Gastrocnemius medialis (tissue), 4 donors: ENCODE data around the gene TAMM41. TPM values are rescaled to one million over a fixed set of nuclear protein-coding genes. Genes with fewer than 3 reads are reported as not detected.

Source experiments
- ATAC-seq, 2 donors: fragments of 150-250 bp; one replicate each; pipeline ENCODE4 v1.9.1; 2016
- DNase-seq, 2 donors: peaks; one replicate each; pipeline ENCODE4 v3.0.0-alpha.2; 2019
- H3K27ac ChIP-seq, 4 donors: fragments of 200-600 bp; sonication (generic); 1 replicate in 1 of 4; 2 replicates in 3 of 4; pipeline ENCODE4 v1.5.1; 2016 to 2018; ENCODE audit warnings: mild to moderate bottlenecking in 2 of 4, moderate library complexity in 1 of 4
- H3K27me3 ChIP-seq, 3 donors: fragments of 200-600 bp; sonication (generic) in 2 of 3; 1 replicate in 1 of 3; 2 replicates in 2 of 3; pipeline versions ENCODE4 v1.5.1 to v1.6.0; 2016 to 2019; ENCODE audit warnings: mild to moderate bottlenecking in 1 of 3, moderate library complexity in 1 of 3
- H3K36me3 ChIP-seq, 2 donors: fragments of 200-600 bp; sonication (generic) in 1 of 2; one replicate each; pipeline ENCODE4 v1.5.1; 2017 to 2018
- H3K4me1 ChIP-seq, 2 donors: fragments of 200-600 bp; sonication (generic) in 1 of 2; one replicate each; pipeline ENCODE4 v1.5.1; 2016 to 2017; ENCODE audit warnings: mild to moderate bottlenecking in 2 of 2
- H3K4me3 ChIP-seq, 4 donors: fragments of 200-600 bp; sonication (generic) in 3 of 4; 1 replicate in 1 of 4; 2 replicates in 3 of 4; pipeline ENCODE4 v1.5.1; 2016 to 2019; ENCODE audit warnings: mild to moderate bottlenecking in 2 of 4
- H3K9me3 ChIP-seq, 3 donors: fragments of 200-600 bp; sonication (generic) in 2 of 3; 1 replicate in 1 of 3; 2 replicates in 2 of 3; pipeline ENCODE4 v1.5.1; 2016 to 2019
- POLR2A ChIP-seq, 2 donors: fragments of 450-650 bp; IDR thresholded peaks; one replicate each; pipeline ENCODE4 v1.6.1; 2017; ENCODE audit warnings: antibody characterized with exemption in 2 of 2, mild to moderate bottlenecking in 2 of 2, moderate library complexity in 2 of 2
- in situ Hi-C, 4 donors: fragments of 200-750 bp; cut with MboI; loops; one replicate each; pipeline versions ENCODE4 v1.15.0 to v1.8.0; 2017; ENCODE audit warnings: low sequenced_read_pairs in 4 of 4
- intact Hi-C: fragments of 100-400 bp; cut with DNase I; formaldehyde crosslinking; loops from one replicate; pipeline ENCODE4 v1.15.1; 2023; ENCODE audit warnings: low total_unique reads
- total RNA-seq, 4 donors: library from RNA; depleted of rRNA; stranded (reverse); fragments of >200 nt; gene quantifications; one replicate each; pipeline versions ENCODE4 v1.1.0 to v1.2.3, GENCODE V29; 2016
- TF ChIP-seq, protein P1 (sequence below), 5 experiments: fragments of 450-650 bp in 3 of 5; fragments of 200-600 bp in 2 of 5; sonication (generic) in 2 of 5; IDR thresholded peaks in 4 of 5; conservative IDR thresholded peaks in 1 of 5; 1 replicate in 4 of 5; 2 replicates in 1 of 5; pipeline ENCODE4 v1.5.1; 2016 to 2019; ENCODE audit warnings: antibody characterized with exemption in 5 of 5, mild to moderate bottlenecking in 3 of 5, moderate library complexity in 3 of 5

Gene TAMM41
- total RNA-seq, 4 donors from 2014 or later, result 2.1 to 9.7 (median 3.8) TPM

DNA sequence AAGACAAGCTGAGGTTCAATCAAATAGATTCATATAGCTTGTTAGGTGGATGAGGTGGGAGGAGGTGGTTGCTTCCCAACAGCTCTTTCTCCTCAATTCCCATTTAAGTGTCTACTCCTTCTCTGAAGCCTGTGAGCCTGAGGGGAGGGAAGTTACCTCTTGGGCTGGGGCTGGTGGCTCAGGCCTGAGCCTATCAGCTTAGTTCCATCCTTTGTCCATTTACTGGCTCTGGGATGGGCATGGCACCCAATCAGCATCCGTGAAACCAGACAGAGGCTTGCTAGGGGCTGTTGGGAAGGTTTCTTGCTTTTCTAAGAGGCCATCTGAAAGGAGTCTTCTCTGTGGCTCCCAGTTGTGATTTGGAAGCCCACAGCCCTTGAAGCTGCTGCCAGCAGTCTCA is 57.3 kb downstream of the TAMM41 start:
- Histone ChIP-seq H3K4me1 (no peaks in the 10 kb centered on the region), H3K4me3 (no peak overlapping the region), H3K27me3 (no peaks in the 10 kb centered on the region), H3K27ac (no peak overlapping the region), H3K9me3 (no peaks in the 10 kb centered on the region), H3K36me3 (peaks cover 0 to 42% of the 10 kb centered on the region in 2 donors)
- DNase-seq (no peak), ATAC-seq (no peak)
- TF ChIP-seq POLR2A (IDR thresholded peaks at IDR 0.05), result no peak
- TF ChIP-seq, protein P1, sequence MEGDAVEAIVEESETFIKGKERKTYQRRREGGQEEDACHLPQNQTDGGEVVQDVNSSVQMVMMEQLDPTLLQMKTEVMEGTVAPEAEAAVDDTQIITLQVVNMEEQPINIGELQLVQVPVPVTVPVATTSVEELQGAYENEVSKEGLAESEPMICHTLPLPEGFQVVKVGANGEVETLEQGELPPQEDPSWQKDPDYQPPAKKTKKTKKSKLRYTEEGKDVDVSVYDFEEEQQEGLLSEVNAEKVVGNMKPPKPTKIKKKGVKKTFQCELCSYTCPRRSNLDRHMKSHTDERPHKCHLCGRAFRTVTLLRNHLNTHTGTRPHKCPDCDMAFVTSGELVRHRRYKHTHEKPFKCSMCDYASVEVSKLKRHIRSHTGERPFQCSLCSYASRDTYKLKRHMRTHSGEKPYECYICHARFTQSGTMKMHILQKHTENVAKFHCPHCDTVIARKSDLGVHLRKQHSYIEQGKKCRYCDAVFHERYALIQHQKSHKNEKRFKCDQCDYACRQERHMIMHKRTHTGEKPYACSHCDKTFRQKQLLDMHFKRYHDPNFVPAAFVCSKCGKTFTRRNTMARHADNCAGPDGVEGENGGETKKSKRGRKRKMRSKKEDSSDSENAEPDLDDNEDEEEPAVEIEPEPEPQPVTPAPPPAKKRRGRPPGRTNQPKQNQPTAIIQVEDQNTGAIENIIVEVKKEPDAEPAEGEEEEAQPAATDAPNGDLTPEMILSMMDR (IDR thresholded peaks at IDR 0.05 in 4 of 5, conservative IDR thresholded peaks at IDR 0.05 in 1 of 5), result no peak
- in situ Hi-C loops, result no loop called here
- intact Hi-C loops, result no loop called here

DNA sequence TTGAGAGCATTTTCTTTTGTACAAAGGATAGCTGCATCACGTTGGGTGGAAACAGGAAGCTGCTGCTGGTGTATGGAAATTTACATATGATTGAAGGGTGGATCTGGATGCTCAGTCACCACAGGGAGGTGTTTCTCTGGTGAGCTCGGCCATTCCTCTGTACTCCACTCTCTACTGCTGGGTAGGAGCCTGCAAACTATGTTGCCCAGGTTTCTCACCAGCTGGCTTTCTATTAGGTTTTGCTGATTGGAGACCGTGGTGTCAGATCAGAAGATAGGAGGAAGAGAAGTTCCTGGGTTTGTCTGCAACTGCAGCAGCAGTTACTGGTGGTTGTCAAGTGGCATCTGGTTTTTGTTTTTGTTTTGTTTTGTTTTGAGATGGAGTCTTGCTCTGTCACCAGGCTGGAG is 61.7 kb downstream of the TAMM41 start:
- DNase-seq (no peak), ATAC-seq (no peak)
- intact Hi-C loops (no loop called here), in situ Hi-C loops (no loop called here)
- no peak for TF ChIP-seq POLR2A (IDR thresholded peaks at IDR 0.05)
- TF ChIP-seq, protein P1 (IDR thresholded peaks at IDR 0.05 in 4 of 5, conservative IDR thresholded peaks at IDR 0.05 in 1 of 5), result no peak
- no peaks in the 10 kb centered on the region for H3K27me3 ChIP-seq
- peaks cover 0 to 35% of the 10 kb centered on the region in 2 donors for H3K36me3 ChIP-seq
- H3K27ac ChIP-seq, result no peak overlapping the region
- H3K9me3 ChIP-seq, result no peaks in the 10 kb centered on the region
- H3K4me1 ChIP-seq, result no peaks in the 10 kb centered on the region
- no peak overlapping the region for H3K4me3 ChIP-seq

DNA sequence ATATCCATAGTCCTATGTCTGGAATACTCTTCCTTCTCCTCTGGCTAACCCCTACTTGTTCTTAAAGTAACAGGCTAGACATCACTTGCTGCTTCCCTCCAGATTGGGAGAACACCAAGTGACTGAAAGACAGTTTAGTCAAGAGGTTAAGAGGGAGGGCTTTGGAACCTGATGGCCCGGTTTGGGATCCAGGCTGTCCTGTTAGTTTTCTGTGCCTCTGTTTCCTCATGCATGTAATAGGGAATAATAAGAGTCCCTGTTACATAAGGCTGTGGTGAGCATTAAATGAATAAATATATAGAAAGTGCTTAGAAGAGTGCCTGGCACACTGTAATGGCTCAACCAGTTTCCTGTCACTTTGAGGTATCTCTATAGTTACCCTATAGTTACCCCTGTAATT is 66.3 kb downstream of the TAMM41 start:
- no peak overlapping the region for H3K4me3 ChIP-seq
- DNase-seq (no peak), ATAC-seq (no peak)
- no peaks in the 10 kb centered on the region for H3K27me3 ChIP-seq
- intact Hi-C loops (no loop called here), in situ Hi-C loops (no loop called here)
- no peaks in the 10 kb centered on the region for H3K9me3 ChIP-seq
- H3K36me3 ChIP-seq, result no peaks in the 10 kb centered on the region
- no peak overlapping the region for H3K27ac ChIP-seq
- TF ChIP-seq, protein P1 (IDR thresholded peaks at IDR 0.05 in 4 of 5, conservative IDR thresholded peaks at IDR 0.05 in 1 of 5), result no peak
- TF ChIP-seq POLR2A (IDR thresholded peaks at IDR 0.05), result no peak
- H3K4me1 ChIP-seq, result no peaks in the 10 kb centered on the region

DNA sequence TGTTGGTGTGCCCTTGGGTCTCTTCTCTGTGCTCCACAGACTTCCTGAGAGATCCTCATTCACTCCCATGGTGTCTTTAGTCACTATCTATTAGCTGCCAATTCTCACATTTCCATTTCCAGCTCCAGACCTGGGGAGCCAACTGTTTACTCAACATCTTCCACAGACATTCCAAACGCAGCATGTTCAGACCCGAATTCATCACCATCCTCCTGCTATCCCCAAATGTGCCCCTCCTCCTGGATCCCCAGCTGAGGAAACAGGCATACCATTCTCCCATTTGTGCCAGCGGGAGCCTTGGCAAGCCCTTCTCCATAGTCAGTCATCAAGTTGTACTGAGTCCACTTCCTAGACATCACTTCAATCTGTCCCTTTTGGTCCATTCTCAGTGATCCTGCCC is 67.1 kb downstream of the TAMM41 start:
- no peak for TF ChIP-seq POLR2A (IDR thresholded peaks at IDR 0.05)
- TF ChIP-seq, protein P1 (IDR thresholded peaks at IDR 0.05 in 4 of 5, conservative IDR thresholded peaks at IDR 0.05 in 1 of 5), result no peak
- intact Hi-C loops, result no loop called here
- ATAC-seq, result no peak

DNA sequence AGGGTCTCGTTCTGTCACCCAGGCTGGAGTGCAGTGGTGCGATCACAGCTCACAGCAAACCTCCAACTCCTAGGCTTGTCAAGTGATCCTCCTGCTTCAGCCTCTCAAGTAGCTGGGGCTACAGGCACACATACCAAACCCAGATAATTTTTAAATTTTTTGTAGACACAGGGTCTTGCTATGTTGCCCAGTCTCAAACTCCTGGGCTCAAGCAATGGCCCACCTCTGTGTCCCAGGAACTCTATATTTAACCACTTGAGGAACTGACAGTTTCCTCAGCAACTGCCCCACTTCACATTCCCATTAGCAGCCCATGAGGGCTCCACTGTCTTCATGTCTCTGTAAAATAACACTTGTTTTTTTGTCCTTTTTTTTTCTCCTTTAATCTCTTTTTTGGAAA is 68.4 kb downstream of the TAMM41 start:
- DNase-seq (no peak), ATAC-seq (no peak)
- Histone ChIP-seq H3K36me3 (no peaks in the 10 kb centered on the region), H3K27ac (no peak overlapping the region), H3K9me3 (no peaks in the 10 kb centered on the region), H3K4me1 (no peaks in the 10 kb centered on the region), H3K4me3 (no peak overlapping the region), H3K27me3 (no peaks in the 10 kb centered on the region)
- intact Hi-C loops (no loop called here), in situ Hi-C loops (no loop called here)
- TF ChIP-seq POLR2A (IDR thresholded peaks at IDR 0.05), result no peak
- TF ChIP-seq, protein P1 (IDR thresholded peaks at IDR 0.05 in 4 of 5, conservative IDR thresholded peaks at IDR 0.05 in 1 of 5), result no peak

More for the DNA sequence above, 67.1 kb downstream of the TAMM41 start:
- Histone ChIP-seq H3K9me3 (no peaks in the 10 kb centered on the region), H3K27me3 (no peaks in the 10 kb centered on the region), H3K36me3 (no peaks in the 10 kb centered on the region), H3K4me3 (no peak overlapping the region), H3K27ac (no peak overlapping the region), H3K4me1 (no peaks in the 10 kb centered on the region)
- DNase-seq, result no peak
- in situ Hi-C loops, result no loop called here
